ENCODE results near the gene SHROOM4. TPM values are rescaled to one million over a fixed set of nuclear protein-coding genes. Genes with fewer than 3 reads are reported as not detected.

Gene SHROOM4
- total RNA-seq, 1 experiment from 2014 or later, result 0.13 TPM

- no peak for ATAC-seq
- CTCF ChIA-PET, result no interaction called here
Measured at GRCh38 chrX:50626432-50626831, 187.6 kb downstream of the SHROOM4 start.

GRCh38 chrX:50622751-50623150 lies 191.2 kb downstream of the SHROOM4 start:
- CTCF ChIA-PET, result no interaction called here
- Histone ChIP-seq H3K9me3 (ENCODE audit: control insufficient read depth, insufficient read depth, low read depth, low read length) (no peaks in the 10 kb centered on the region), H3K4me3 (ENCODE audit: low read depth in 2 of 2, low read length in 2 of 2) (no peak overlapping the region), H3K4me1 (ENCODE audit: control insufficient read depth, insufficient read depth, low read length) (no peaks in the 10 kb centered on the region), H3K27me3 (ENCODE audit: control insufficient read depth, insufficient read depth, low read length) (no peaks in the 10 kb centered on the region; the same call in 1 of the 2 replicates), H3K27ac (ENCODE audit: low read length) (no peak overlapping the region), H3K36me3 (ENCODE audit: control insufficient read depth, insufficient read depth, low read length) (no peaks in the 10 kb centered on the region)
- TF ChIP-seq TCF7L2 (IDR thresholded peaks at IDR 0.05; ENCODE audit: low read depth, low read length) (no peak), SIN3A (IDR thresholded peaks at IDR 0.05; ENCODE audit: borderline replicate concordance, insufficient read depth, low read depth, low read length) (no peak), CTCF (IDR thresholded peaks at IDR 0.05) (no peak), REST (IDR thresholded peaks at IDR 0.05; ENCODE audit: insufficient read depth in 1 of 2, low read depth in 2 of 2, low read length in 1 of 2) (no peak), POLR2AphosphoS5 (IDR thresholded peaks at IDR 0.05; ENCODE audit: low read depth, low read length) (no peak)
- ATAC-seq, result no peak
- POLR2A ChIA-PET, result no interaction called here
- intact Hi-C loops (cut with micrococcal nuclease; ENCODE audit: unreplicated experiment) (no loop called here), in situ Hi-C loops (cut with HindIII; ENCODE audit: low pct_unique_long_range_greater_than_20kb, low sequenced_read_pairs) (no loop called here)
- BruUV-seq (replicated peaks), result no TSS peak
- DNase-seq (ENCODE audit: low read depth, low spot score), result no peak

More at GRCh38 chrX:50626432-50626831, 187.6 kb downstream of the SHROOM4 start:
- POLR2A ChIA-PET, result no interaction called here
- Histone ChIP-seq H3K4me1 (ENCODE audit: control insufficient read depth, insufficient read depth, low read length) (no peaks in the 10 kb centered on the region), H3K27me3 (ENCODE audit: control insufficient read depth, insufficient read depth, low read length) (no peaks in the 10 kb centered on the region; the same call in 1 of the 2 replicates), H3K4me3 (ENCODE audit: low read depth in 2 of 2, low read length in 2 of 2) (no peak overlapping the region), H3K36me3 (ENCODE audit: control insufficient read depth, insufficient read depth, low read length) (no peaks in the 10 kb centered on the region), H3K27ac (ENCODE audit: low read length) (no peak overlapping the region), H3K9me3 (ENCODE audit: control insufficient read depth, insufficient read depth, low read depth, low read length) (no peaks in the 10 kb centered on the region)
- intact Hi-C loops (cut with micrococcal nuclease; ENCODE audit: unreplicated experiment) (no loop called here), in situ Hi-C loops (cut with HindIII; ENCODE audit: low pct_unique_long_range_greater_than_20kb, low sequenced_read_pairs) (no loop called here)
- no peak for TF ChIP-seq TCF7L2 (IDR thresholded peaks at IDR 0.05; ENCODE audit: low read depth, low read length)
- no peak for TF ChIP-seq POLR2AphosphoS5 (IDR thresholded peaks at IDR 0.05; ENCODE audit: low read depth, low read length)
- TF ChIP-seq CTCF (IDR thresholded peaks at IDR 0.05), result no peak
- no peak for TF ChIP-seq REST (IDR thresholded peaks at IDR 0.05; ENCODE audit: insufficient read depth in 1 of 2, low read depth in 2 of 2, low read length in 1 of 2)
- TF ChIP-seq SIN3A (IDR thresholded peaks at IDR 0.05; ENCODE audit: borderline replicate concordance, insufficient read depth, low read depth, low read length), result no peak
- BruUV-seq (replicated peaks), result no TSS peak
- DNase-seq (ENCODE audit: low read depth, low spot score), result no peak

All from Panc1 (cell line).